AG09319 (cell line): ENCODE measurements around the gene MRGPRE.
"Not testable (repeated sequence)": the region's sequence is repeated elsewhere in the genome, so short reads cannot be mapped to it uniquely, and the experiment has no call there.

Source experiments
- DNase-seq: peaks from one replicate; pipeline ENCODE4 v3.0.0-alpha.2; 2010; ENCODE audit warnings: low read depth; ENCODE audit errors: extremely low read depth
- TF ChIP-seq, protein P1 (sequence below): IDR thresholded peaks from 2 replicates; pipeline ENCODE4 v1.5.1; 2011; ENCODE audit warnings: low read depth, mild to moderate bottlenecking, inconsistent platforms, low read length, moderate library complexity

The MRGPRE gene, protein sequence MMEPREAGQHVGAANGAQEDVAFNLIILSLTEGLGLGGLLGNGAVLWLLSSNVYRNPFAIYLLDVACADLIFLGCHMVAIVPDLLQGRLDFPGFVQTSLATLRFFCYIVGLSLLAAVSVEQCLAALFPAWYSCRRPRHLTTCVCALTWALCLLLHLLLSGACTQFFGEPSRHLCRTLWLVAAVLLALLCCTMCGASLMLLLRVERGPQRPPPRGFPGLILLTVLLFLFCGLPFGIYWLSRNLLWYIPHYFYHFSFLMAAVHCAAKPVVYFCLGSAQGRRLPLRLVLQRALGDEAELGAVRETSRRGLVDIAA

DNA sequence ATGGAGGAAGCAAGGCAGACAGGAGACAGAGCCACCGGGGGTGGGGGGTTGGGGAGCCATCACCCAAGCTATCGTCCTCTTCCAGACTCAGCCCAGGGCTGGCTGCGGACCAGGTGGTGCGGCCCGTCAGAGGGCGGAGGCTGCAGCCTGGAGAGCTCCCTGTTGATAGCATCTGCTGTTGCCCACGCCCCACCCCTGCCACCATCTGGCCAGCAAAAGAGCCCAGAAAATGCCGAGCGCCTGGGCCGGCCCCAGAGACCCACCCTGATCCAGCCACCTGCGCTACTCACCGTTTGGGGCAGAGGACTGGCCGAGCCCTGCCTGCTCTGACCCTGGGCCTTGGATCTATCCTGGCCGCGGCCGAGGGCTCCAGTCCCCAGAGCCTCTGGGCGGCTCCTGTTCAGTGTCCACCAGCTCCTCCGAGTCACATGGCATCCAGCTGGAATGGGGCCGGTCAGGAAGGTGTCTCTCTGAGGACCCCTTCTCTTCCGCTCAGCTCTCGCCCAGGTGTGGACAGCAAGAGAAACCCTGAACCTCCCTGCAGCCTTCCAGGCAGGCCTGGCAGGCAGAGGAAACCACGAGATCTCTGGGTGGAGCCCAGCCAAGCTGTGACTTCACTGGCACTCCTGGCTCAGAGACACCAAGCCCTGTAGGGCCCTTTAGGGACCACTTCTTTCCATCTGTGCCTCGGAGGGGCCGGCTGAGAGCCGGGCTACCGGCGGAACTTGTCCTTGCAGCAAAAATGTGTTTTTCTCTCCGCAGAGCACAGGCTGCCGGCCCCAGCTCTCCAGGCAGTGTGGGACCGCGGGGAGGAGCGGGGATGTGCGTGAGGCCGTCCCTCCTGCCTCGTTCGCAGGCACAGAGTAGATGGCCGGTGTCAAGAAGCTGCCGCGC, at the start of gene MRGPRE:
TSS of gene MRGPRE (minus strand) at position 567 of the 894 bp plus-strand sequence. CDS start 3,618 bp downstream, outside the sequence.
- no peak for DNase-seq
- TF ChIP-seq, protein P1, sequence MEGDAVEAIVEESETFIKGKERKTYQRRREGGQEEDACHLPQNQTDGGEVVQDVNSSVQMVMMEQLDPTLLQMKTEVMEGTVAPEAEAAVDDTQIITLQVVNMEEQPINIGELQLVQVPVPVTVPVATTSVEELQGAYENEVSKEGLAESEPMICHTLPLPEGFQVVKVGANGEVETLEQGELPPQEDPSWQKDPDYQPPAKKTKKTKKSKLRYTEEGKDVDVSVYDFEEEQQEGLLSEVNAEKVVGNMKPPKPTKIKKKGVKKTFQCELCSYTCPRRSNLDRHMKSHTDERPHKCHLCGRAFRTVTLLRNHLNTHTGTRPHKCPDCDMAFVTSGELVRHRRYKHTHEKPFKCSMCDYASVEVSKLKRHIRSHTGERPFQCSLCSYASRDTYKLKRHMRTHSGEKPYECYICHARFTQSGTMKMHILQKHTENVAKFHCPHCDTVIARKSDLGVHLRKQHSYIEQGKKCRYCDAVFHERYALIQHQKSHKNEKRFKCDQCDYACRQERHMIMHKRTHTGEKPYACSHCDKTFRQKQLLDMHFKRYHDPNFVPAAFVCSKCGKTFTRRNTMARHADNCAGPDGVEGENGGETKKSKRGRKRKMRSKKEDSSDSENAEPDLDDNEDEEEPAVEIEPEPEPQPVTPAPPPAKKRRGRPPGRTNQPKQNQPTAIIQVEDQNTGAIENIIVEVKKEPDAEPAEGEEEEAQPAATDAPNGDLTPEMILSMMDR: no peak

DNA sequence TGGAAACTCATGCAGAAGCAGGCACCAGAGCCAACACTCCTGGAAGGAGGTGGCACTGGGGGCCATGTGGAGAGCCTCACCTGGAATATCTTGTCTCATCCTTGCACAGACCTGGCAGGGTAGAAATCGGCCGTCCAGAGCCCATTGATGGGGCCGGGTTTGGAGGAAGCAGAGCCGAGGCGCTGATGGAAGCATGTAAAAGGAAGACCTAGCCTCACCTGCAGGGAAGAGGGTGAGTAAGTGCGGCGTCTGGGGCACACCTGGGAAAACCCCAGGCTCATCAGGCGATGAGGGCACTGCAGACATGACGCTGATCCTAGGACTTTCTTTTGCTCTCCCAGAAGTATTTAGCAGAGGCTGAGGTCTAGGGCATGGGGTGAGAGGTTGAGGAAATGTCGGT, 48.9 kb upstream of the MRGPRE start:
- not testable (repeated sequence) for DNase-seq

DNA sequence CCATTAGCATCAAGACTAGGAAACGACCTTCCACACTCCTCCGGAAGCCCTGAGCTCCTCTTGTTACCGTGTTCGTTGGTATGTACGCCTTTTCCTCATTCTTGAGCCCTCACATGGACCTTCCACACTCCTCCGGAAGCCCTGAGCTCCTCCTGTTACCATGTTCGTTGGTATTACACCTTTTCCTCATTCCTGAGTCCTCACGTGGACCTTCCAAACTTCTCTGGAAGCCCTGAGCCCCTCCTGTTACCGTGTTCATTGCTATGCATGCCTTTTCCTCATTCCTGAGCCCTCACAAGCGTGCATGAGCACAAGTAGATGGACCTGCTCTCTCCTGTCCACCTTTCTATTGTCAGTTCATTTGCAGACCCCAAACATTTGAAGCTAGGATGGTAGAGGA, 48.4 kb upstream of the MRGPRE start:
- not testable (repeated sequence) for DNase-seq

DNA sequence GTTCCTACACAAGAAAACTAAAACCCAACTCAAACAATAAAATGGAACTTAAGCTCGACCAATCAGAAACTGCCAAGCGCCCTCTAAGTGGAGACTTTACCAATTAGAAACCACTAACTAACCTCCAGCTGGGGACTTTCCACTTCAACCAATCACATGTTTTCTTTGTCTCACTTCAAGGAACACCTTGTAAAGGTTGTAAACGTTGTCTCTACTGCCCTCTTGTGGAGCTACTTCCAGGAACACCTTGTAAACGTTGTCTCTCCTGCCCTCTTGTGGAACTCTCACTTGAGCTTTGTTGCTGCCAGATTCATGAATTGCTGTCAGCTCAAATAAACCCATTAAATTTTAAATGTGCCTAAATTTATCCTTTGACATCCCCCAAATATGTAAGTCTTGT, 46.7 kb upstream of the MRGPRE start:
- not testable (repeated sequence) for DNase-seq

DNA sequence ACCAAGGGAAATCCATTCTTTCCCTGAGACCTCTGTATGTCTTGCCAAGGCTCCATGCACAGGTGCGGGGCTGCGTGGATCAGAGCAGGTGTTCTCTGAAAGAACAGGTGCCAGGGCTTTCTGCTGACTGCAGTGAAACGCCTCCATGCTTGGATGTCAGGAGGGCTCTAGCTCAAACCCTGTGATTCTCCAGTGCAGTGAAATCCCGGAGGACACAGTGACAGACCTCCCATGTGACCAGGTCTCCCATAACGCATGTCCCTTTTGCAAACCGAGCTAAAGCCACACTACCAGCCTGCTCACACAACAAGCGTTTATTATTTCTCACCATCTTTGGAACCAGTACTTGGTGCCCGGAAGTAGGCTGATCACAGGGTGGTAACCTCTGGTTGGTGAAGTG, 41.4 kb upstream of the MRGPRE start:
- not testable (repeated sequence) for DNase-seq

DNA sequence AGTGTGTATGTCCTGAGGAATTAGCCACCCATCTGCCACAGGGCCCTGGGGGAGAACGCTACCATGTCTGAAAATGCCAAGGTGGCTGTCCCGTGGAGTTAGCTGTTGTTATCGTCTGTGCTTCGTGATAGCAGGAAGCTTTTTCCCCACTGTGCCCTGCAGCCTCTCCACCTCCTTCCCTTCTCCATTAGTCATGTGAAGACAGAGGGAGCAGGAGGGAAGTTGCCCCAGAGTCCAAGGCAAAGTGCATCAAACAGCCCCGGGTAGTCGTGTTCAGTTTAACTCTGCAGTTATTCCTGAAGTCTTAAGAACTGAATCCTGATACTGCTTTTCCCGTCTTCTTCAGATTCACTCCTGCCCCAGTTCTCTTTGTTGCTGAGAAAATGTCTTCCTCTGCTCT, 30.3 kb upstream of the MRGPRE start:
- not testable (repeated sequence) for DNase-seq

DNA sequence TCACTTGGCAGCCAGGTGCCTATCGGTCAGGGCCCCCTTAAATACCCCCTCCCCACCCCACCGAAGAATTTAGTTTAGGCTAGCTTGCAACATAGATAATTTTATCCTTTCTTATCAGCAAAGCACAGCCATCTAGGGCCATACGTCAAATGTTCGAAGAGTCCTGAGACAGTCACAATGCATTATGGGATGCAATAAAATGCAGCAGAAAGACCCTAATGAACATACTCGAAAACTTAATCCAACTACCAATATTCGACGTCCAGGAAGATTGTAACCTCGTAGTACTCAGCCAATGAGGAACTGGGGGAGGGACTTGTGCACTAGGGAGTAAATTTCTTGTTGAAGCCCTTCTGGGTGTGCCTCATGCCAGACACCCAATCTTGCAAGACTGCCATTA, 29.6 kb upstream of the MRGPRE start:
- DNase-seq: not testable (repeated sequence)

DNA sequence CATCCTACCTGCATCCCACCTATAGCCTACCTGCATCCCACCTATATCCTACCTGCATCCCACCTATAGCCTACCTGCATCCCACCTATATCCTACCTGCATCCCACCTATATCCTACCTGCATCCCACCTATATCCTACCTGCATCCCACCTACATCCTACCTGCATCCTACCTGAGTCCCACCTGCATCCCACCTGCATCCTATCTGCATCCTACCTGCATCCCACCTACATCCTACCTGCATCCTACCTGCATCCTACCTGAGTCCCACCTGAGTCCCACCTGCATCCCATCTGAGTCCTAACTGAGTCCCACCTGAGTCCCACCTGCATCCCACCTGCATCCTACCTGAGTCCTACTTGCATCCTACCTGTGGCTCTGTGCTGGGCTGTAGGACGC, 25.3 kb upstream of the MRGPRE start:
- not testable (repeated sequence) for DNase-seq

DNA sequence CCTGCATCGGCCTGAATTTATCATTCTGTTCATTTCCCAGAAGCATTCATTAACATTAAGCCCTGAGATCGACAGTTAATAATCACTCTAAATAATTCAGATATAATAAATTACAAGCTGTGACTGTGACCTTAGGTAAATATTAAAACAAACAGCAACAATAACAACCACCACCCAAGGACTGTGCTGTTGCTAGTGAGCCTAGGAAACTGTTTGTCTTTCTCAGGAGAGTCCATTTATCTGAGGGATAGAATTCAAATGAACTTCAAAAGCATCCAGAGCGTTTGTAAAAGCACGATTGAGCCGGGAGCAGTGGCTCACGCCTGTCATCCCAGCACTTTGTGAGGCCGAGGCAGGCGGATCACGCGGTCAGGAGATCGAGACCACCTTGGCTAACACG, 23.0 kb upstream of the MRGPRE start:
- not testable (repeated sequence) for DNase-seq

DNA sequence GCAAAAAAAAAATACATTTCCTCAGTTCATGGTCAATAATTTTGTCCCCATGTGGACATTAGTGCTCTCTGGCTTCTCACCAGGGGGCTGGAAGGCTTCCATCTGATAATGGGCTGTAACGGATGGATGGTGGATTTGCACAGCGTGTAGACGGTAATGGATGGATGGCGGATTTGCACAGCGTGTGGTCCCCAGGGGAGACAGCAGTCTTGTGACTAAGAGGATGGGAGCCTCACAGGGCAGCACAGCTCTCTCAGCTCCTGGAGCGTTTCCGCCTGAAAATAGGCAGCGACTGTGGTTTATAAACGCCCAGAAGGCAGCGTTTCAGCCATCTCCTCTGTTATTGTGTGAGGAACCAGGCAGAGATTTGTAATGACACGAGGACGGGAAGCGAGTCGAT, 22.6 kb upstream of the MRGPRE start:
- not testable (repeated sequence) for DNase-seq

DNA sequence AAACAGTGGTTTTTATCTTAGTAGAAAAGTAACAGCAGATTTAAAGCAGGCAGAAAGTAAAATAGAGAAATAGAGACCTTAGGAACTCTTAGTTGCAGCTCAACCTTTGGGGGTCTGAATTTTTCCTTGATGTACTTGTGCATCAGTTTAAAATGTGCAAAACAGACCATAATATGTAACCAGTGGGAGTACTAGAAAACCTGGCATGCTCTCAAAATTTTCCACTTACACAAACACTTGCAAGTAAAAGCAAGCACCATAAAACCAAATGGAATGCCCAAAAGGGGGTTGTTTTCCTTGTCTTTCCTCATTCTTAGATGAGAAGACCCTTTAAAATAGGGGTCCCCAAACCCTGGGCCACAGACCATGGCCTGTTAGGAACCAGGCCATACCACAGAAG, 12.9 kb upstream of the MRGPRE start:
- TF ChIP-seq, protein P1: no peak
- DNase-seq: no peak

DNA sequence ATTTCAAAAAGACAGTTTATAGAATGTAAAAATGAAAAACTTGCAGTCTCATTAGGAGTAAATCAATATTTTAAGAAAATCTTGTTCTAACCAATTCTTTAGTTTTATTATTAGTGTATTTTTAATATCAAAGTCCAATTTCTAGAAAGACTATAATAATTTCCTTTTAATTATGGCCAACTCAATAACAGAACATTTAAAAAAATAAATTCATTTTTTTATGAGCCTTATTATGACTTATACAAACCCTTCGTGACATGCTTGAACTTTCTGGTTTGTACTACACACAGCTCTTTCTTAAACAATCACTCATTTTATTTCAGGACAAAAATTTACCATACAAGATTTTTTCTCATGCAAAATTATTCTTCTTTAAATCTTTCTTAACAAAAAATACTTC, 11.7 kb upstream of the MRGPRE start:
- TF ChIP-seq, protein P1: no peak
- DNase-seq: no peak
